Lung microvascular endothelial cell (primary cell): ENCODE data around the gene BANF2. TPM values are rescaled to one million over a fixed set of nuclear protein-coding genes. Genes with fewer than 3 reads are reported as not detected.
"Not testable (repeated sequence)": the region's sequence is repeated elsewhere in the genome, so short reads cannot be mapped to it uniquely, and the experiment has no call there.

Source experiments
- DNase-seq, 2 donors: peaks; one replicate each; pipeline versions ENCODE4 v3.0.0 to v3.0.0-alpha.2; 2010; ENCODE audit warnings: low read depth in 2 of 2
- total RNA-seq: library from RNA; depleted of rRNA; stranded (reverse); fragments of >200 nt; gene quantifications from 2 replicates; pipeline ENCODE4 v1.2.1, GENCODE V29; 2014

Gene BANF2
- total RNA-seq, 1 donor from 2014 or later: not detected

- peak; percentile 98 to 99 for DNase-seq
Observed at GRCh38 chr20:17682103-17682888, 17.5 kb upstream of the BANF2 start, which contains the start of gene RRBP1. Gene RRBP1, minus strand, starts transcription at chr20:17682242. Its CDS starts 21,735 bp downstream, at chr20:17660507.

DNA sequence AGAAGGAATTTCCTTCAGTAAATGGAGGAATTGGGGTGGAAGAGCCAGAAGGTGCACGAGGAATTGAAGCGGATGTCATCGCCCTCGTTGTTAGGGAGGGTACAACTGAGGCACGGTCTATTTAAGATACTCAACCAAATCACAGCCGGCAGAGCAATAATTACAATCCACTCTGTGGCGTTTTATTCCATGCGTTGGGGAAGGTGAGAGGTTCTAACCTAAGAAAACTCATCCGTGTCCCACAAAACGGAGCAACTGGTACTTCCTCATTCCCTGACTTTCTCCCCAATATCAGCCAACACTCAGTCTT is 16.9 kb upstream of the BANF2 start:
- no peak for DNase-seq

DNA sequence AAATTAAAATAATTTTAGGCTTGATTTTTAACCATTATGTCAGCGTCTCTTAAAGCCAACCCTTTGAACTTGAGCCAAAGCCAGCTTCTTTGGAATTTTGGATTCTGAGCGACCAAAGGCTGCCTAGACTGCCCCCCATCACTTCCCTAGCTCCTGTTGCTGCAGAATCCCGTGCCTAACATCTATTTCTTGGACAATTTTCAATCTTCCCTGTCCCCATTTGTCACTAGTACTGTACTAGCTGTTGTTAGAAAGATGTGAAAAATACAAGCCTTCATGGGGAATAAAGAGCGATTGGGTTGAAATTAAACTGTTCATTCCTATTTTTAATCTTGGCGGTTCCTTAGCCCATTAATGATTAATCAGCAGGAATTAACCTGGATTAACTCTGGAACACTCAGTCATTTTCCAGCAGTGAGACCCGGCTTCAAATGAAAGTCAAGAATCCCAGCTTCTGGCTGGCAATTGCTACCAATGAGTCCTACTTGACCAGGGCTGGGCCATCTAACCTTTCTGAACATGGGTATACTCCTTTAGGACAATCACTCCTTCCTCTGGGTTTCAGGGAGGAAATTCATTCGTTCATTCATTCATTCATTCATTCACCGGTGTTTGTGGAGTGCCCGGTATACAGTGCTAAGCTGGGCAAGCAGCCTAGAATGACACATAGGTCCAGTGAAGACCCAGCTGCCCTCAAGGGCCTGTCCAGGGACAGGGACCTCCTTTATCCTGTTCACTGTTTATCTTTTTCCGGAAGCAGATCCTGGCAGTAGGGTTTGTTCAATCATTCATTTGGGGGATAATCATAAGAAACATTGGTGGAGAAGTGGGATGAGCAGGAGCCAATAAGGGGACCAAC is 16.3 kb upstream of the BANF2 start:
- DNase-seq: no peak

- DNase-seq: no peak
Observed at GRCh38 chr20:17684077-17684888, 15.5 kb upstream of the BANF2 start.

- no peak for DNase-seq
Observed at GRCh38 chr20:17685168-17685567, 14.6 kb upstream of the BANF2 start.

GRCh38 chr20:17687800-17688199 is 12.0 kb upstream of the BANF2 start:
- DNase-seq: no peak

GRCh38 chr20:17688965-17689364 is 10.8 kb upstream of the BANF2 start:
- peak; percentile 9 to 51 for DNase-seq

- DNase-seq: no peak
Observed at GRCh38 chr20:17690144-17690543, 9.6 kb upstream of the BANF2 start.

DNA sequence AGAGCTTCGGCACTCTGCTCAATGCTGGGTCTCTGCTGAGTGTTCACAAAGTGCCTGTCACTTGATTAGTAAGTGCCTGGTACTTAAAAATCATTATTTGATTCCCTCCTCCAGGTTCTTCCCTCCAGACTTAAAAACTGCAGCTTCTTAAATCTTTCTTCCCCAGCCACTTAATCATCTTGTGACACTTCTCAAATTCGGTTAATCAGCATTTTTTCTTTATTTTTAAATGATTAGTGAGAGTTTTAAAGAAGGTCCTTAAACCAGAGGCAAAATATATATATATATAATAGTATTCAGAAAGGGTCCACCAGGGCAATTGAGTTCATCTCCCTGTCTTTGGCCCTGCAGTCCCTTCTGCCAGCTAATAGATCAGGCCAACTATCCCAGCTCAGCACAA is 8.0 kb upstream of the BANF2 start:
- no peak for DNase-seq

DNA sequence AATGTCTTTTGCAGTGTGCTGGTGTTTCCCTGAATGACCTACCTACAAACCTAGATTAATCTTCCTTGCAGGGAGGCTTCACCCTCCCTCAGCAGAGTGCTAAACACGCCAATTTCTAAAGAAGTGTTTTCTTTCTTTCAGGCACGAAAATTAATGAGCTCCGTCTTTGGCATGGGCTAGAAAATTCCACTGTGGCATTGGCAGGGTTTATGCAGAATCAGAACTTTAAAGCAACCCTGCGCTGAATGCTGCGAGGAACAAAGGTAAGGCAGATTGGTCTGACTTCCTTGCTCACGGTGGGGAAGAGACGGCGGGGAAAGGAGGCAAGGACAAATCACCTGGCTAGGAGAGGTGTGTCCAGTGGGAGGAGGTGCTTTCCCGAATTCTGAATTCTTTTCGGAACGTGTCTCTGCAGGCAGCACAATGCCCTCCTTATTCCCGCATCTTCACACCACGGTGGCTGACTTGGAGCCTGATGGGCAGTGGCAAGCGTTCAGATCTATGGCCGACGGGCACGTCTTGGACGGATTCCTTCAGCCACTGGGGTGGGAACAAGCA is 6.2 kb upstream of the BANF2 start:
- no peak for DNase-seq

- no peak for DNase-seq
Observed at GRCh38 chr20:17694767-17695166, 5.0 kb upstream of the BANF2 start.

DNA sequence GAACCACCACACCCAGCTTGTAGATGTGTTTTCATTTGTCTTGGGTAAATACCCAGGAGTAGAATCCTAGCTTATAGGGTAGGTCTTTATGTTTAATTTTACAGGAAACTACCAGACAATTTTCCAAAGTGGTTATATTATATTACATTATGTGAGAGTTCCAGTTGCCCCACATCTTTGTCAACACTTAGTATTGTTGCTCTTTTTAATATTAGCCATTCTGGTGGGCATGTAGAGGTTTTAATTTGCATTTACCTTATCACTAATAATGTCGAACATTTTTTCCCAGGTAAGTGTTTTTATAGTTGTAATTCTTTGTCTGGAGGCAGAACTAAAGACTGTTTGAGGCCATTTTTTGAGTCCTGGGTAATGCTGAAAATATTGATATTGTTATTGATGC is 3.5 kb upstream of the BANF2 start:
- DNase-seq: no peak

DNA sequence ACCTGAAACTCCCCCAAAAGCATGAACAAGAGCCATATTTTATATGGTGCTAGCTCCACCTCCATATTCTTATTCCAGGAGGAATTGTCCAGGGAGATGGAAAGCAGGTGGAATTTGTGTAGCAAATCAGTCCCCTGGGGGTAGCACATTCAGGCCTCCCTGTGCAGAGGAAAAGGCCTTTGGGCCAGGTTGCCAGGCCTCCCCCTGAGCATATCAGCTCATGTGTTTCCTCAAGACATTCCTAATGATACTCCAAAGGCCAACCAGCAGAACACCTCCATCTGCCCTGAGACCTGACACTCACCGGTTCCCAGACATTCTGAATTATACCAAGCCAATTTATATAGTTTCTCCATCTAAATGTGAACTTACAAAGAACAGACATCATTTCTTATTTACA is 2.6 kb upstream of the BANF2 start:
- DNase-seq: no peak

GRCh38 chr20:17698384-17698783 is 1.4 kb upstream of the BANF2 start:
- no peak for DNase-seq

- no peak for DNase-seq
Observed at GRCh38 chr20:17700637-17701036, 871 bp downstream of the BANF2 start.

DNA sequence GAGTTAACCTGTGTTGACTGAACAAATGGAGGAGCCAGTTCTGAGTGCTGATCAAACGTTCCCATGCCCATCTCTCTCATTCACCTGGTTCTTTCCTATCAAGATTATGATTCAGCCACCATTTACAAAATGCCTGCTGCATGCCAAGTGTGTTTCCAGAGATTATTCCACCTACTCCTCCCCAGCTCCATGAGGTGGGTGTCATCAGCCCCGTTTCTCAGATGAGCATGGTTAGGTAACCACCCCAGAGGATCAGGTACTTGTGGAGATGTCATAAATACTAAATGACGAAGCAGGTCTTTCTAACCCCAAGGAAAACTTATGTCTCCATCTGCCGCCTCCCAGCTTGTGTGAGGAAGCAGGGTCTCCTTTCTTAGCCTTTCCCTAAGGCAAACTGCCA is 2.1 kb downstream of the BANF2 start:
- DNase-seq: no peak

DNA sequence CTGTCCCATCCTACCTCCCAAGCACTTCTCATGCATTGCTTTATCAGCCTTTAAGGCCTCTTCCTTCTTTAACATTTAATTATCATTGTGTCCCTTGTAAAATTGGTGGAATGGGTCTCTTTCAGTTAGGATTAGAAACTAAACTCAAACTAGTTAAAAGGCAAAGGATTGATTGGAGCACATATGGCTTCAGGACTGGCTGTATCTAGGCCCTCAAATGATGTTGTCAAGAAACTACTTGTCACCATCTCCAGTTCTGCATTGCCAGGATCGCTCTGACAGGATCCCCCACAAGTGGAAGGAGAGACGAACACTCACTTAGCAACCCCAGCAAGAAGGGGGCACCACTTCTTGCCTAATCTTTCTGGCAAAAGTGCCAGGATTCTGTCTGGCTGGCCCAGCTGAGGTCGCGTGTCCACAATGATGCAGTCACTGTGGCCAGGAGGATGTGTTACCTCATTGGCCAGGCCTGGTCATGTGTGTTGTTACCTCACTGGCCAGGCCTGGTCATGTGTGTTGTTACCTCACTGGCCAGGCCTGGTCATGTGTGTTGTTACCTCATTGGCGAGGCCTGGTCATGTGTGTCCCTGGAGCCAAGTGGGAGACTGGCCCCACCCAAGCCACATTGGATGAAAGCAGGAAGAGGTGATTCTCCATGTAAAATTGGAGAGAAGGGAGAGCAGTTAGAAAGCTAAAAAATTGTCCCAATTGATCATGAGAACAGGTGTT is 5.0 kb downstream of the BANF2 start:
- no peak for DNase-seq

DNA sequence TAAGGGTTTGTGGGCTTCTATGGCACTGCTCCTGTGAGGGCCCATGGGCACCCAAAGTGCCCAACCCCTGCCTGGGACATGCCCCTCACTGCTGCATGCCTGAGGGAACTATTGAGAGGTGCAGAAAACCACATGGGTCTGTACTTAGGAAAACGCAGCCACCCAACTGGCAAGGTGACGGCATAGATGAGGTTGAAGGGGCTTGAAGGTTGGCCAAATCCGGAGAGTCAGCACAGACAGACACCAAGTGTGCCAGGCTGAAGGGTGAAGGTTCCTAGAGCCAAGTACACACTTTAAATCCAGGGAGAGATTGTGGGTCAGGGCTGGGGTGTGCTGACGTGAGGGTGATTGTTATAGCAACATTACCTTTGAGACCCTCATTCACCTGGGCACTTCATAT is 6.2 kb downstream of the BANF2 start:
- DNase-seq: no peak

DNA sequence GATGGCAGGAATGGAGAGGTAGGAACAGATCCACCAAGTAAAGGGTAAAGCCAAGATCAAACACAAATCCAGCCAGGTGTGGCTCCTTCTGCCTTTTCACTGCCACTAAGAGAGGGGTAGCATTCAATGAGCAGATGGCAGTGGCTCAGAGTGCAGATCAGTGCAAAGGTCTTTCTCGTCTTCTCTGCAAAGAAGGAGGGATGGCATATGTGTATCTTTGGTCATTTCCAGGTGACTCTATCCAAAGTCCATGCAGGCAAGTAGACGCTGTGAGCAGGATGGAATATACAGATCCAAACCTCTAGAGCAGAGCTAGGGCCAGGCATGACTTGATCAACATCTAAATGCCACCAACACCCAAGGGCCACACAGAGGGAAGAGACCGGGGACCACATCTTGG is 6.9 kb downstream of the BANF2 start:
- DNase-seq: no peak

- DNase-seq: not testable (repeated sequence)
Observed at GRCh38 chr20:17707951-17708350, 8.2 kb downstream of the BANF2 start.
